ENCODE data around the gene NEMF.
A peak's percentile ranks its signal among the peaks of the same experiment; 100 is the strongest.

The NEMF gene

GRCh38 chr14:49770212-49770817, 82.3 kb downstream of the NEMF start:
- Histone ChIP-seq H3K9ac (ENCODE audit: insufficient read length, low read depth) (no peak overlapping the region), H3K4me3 (ENCODE audit: insufficient read length, low read depth) (no peak overlapping the region), H3K9me3 (ENCODE audit: insufficient read depth, low read length) (no peaks in the 10 kb centered on the region), H3K4me1 (ENCODE audit: insufficient read depth, insufficient read length) (peaks cover 4% of the 10 kb centered on the region), H3K36me3 (ENCODE audit: insufficient read depth, insufficient read length, low read length) (peaks cover 15% of the 10 kb centered on the region), H3K27me3 (ENCODE audit: insufficient read depth, insufficient read length) (no peaks in the 10 kb centered on the region)
- TF ChIP-seq ZNF274 (IDR thresholded peaks at IDR 0.05; ENCODE audit: low read depth, low read length): no peak
- no peak for TF ChIP-seq YY1 (IDR thresholded peaks at IDR 0.05; ENCODE audit: insufficient read depth, insufficient read length)
- no peak for TF ChIP-seq SUZ12 (IDR thresholded peaks at IDR 0.05; ENCODE audit: extremely low read depth, insufficient read depth, insufficient read length)
- DNase-seq (ENCODE audit: low read depth, low spot score): no peak

- Histone ChIP-seq H3K9ac (ENCODE audit: insufficient read length, low read depth) (no peak overlapping the region), H3K4me3 (ENCODE audit: insufficient read length, low read depth) (no peak overlapping the region), H3K27me3 (ENCODE audit: insufficient read depth, insufficient read length) (no peaks in the 10 kb centered on the region), H3K9me3 (ENCODE audit: insufficient read depth, low read length) (no peaks in the 10 kb centered on the region), H3K4me1 (ENCODE audit: insufficient read depth, insufficient read length) (peaks cover 4% of the 10 kb centered on the region), H3K36me3 (ENCODE audit: insufficient read depth, insufficient read length, low read length) (peaks cover 9% of the 10 kb centered on the region)
- TF ChIP-seq SUZ12 (IDR thresholded peaks at IDR 0.05; ENCODE audit: extremely low read depth, insufficient read depth, insufficient read length): no peak
- TF ChIP-seq YY1 (IDR thresholded peaks at IDR 0.05; ENCODE audit: insufficient read depth, insufficient read length): no peak
- no peak for TF ChIP-seq ZNF274 (IDR thresholded peaks at IDR 0.05; ENCODE audit: low read depth, low read length)
- DNase-seq (ENCODE audit: low read depth, low spot score): no peak
Measured at GRCh38 chr14:49769581-49770211, 82.9 kb downstream of the NEMF start.

DNA sequence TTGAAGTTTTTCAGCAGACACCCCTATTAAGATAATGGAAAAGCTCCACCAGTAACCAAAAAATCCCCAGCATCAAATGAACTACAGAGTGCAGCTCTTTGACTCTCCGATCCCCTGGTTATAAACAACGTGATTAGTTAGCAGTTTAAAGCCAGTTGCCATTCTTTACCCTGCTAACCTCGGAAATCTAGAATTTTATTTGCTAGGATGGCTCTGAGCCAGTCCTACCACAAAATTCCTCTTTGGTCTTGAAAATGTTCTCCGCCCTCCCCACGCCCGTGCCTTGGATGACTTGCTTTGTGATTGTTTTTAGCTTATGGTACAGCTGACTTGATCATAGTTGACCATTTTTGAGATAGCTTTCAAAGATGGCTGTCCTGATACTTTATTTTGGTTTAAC, 83.4 kb downstream of the NEMF start:
- no peak for TF ChIP-seq SUZ12 (IDR thresholded peaks at IDR 0.05; ENCODE audit: extremely low read depth, insufficient read depth, insufficient read length)
- no peak for TF ChIP-seq ZNF274 (IDR thresholded peaks at IDR 0.05; ENCODE audit: low read depth, low read length)
- TF ChIP-seq YY1 (IDR thresholded peaks at IDR 0.05; ENCODE audit: insufficient read depth, insufficient read length): no peak
- Histone ChIP-seq H3K9me3 (ENCODE audit: insufficient read depth, low read length) (no peaks in the 10 kb centered on the region), H3K4me1 (ENCODE audit: insufficient read depth, insufficient read length) (peaks cover 4% of the 10 kb centered on the region), H3K4me3 (ENCODE audit: insufficient read length, low read depth) (peak overlapping the region; percentile 90), H3K27me3 (ENCODE audit: insufficient read depth, insufficient read length) (no peaks in the 10 kb centered on the region), H3K36me3 (ENCODE audit: insufficient read depth, insufficient read length, low read length) (peaks cover 6% of the 10 kb centered on the region), H3K9ac (ENCODE audit: insufficient read length, low read depth) (peak overlapping the region; percentile 97)
- no peak for DNase-seq (ENCODE audit: low read depth, low spot score)

- Histone ChIP-seq H3K27me3 (ENCODE audit: insufficient read depth, insufficient read length) (no peaks in the 10 kb centered on the region), H3K4me1 (ENCODE audit: insufficient read depth, insufficient read length) (peaks cover 4% of the 10 kb centered on the region), H3K4me3 (ENCODE audit: insufficient read length, low read depth) (peak overlapping the region; percentile 90), H3K36me3 (ENCODE audit: insufficient read depth, insufficient read length, low read length) (peaks cover 3% of the 10 kb centered on the region), H3K9ac (ENCODE audit: insufficient read length, low read depth) (peak overlapping the region; percentile 97), H3K9me3 (ENCODE audit: insufficient read depth, low read length) (no peaks in the 10 kb centered on the region)
- no peak for DNase-seq (ENCODE audit: low read depth, low spot score)
- no peak for TF ChIP-seq SUZ12 (IDR thresholded peaks at IDR 0.05; ENCODE audit: extremely low read depth, insufficient read depth, insufficient read length)
- no peak for TF ChIP-seq YY1 (IDR thresholded peaks at IDR 0.05; ENCODE audit: insufficient read depth, insufficient read length)
- TF ChIP-seq ZNF274 (IDR thresholded peaks at IDR 0.05; ENCODE audit: low read depth, low read length): no peak
Measured at GRCh38 chr14:49768301-49769121, 84.1 kb downstream of the NEMF start.

DNA sequence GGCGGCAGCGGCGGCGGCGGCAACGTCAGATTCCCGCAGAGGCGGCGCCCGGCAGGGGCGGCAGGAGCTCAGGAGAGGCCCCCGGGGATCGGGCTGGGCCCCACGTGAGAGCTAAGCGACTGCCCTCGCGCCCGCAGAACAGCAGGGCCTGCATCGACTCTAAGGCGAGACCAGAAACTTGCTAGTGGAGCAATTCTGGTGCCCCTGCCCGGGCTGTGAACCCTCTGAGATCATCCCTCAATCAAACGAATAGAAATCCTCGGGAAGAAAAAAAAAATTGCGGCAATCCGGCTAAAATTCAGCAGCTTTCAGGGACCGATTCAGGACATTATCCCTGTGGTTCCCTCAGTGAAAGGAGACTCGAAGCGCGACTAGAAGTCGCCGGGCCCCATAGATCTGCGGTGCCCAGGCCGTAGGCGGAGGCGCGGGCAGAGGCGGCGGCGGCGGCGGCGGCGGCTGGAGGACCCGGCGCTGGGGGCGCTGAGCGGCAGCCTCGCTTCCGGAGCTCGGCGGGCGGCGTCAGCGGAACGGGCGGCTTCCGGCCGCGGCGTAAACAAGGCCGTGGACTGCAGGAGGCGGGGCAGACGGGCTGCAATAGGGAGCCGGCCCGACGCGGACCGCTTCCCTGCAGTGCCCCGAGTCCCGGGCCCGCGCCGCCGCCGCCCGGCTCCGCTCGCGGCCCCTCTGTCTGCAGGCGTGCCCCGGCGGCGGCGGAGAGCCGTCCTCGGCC, 84.9 kb downstream of the NEMF start, which contains the start of gene KLHDC2:
KLHDC2 (plus strand) TSS at position 583 of the 730 bp plus-strand sequence. CDS start 316 bp downstream, outside the sequence.
- Histone ChIP-seq H3K4me3 (ENCODE audit: insufficient read length, low read depth) (peak within 1 kb of the TSS; percentile 90), H3K9me3 (ENCODE audit: insufficient read depth, low read length) (no peaks in the 10 kb centered on the region), H3K36me3 (ENCODE audit: insufficient read depth, insufficient read length, low read length) (peaks cover 3% of the 10 kb centered on the region), H3K9ac (ENCODE audit: insufficient read length, low read depth) (peak within 1 kb of the TSS; percentile 97), H3K27me3 (ENCODE audit: insufficient read depth, insufficient read length) (no peaks in the 10 kb centered on the region), H3K4me1 (ENCODE audit: insufficient read depth, insufficient read length) (peaks cover 4% of the 10 kb centered on the region)
- peak; percentile 68 for DNase-seq (ENCODE audit: low read depth, low spot score)
- TF ChIP-seq YY1 (IDR thresholded peaks at IDR 0.05; ENCODE audit: insufficient read depth, insufficient read length): no peak
- TF ChIP-seq SUZ12 (IDR thresholded peaks at IDR 0.05; ENCODE audit: extremely low read depth, insufficient read depth, insufficient read length): no peak
- no peak for TF ChIP-seq ZNF274 (IDR thresholded peaks at IDR 0.05; ENCODE audit: low read depth, low read length)

- H3K9me3 ChIP-seq (ENCODE audit: insufficient read depth, low read length): no peaks in the 10 kb centered on the region
- H3K4me1 ChIP-seq (ENCODE audit: insufficient read depth, insufficient read length): peaks cover 4% of the 10 kb centered on the region
- DNase-seq (ENCODE audit: low read depth, low spot score): no peak
- no peaks in the 10 kb centered on the region for H3K36me3 ChIP-seq (ENCODE audit: insufficient read depth, insufficient read length, low read length)
- H3K4me3 ChIP-seq (ENCODE audit: insufficient read length, low read depth): peak overlapping the region; percentile 27
- H3K9ac ChIP-seq (ENCODE audit: insufficient read length, low read depth): peak overlapping the region; percentile 58
- no peaks in the 10 kb centered on the region for H3K27me3 ChIP-seq (ENCODE audit: insufficient read depth, insufficient read length)
- TF ChIP-seq ZNF274 (IDR thresholded peaks at IDR 0.05; ENCODE audit: low read depth, low read length) (no peak), YY1 (IDR thresholded peaks at IDR 0.05; ENCODE audit: insufficient read depth, insufficient read length) (no peak), SUZ12 (IDR thresholded peaks at IDR 0.05; ENCODE audit: extremely low read depth, insufficient read depth, insufficient read length) (no peak)
Measured at GRCh38 chr14:49767270-49767570, 85.4 kb downstream of the NEMF start.

All from NT2/D1 (cell line).